HT1080 (cell line): ENCODE results near the gene HDGF. TPM values are rescaled to one million over a fixed set of nuclear protein-coding genes. Genes with fewer than 3 reads are reported as not detected.

Experiments used
- DNase-seq: peaks from one replicate; pipeline ENCODE4 v3.0.0-alpha.2; 2015; ENCODE audit warnings: low read depth
- polyA plus RNA-seq, 2 experiments: library from polyadenylated mRNA; depleted of rRNA; stranded (reverse); fragments of >200 nt; gene quantifications; 2 replicates each; pipeline ENCODE4 v1.2.3, GENCODE V29; 2015
- total RNA-seq: library from RNA; depleted of rRNA; stranded (reverse); fragments of >200 nt; shearing (Covaris generic); gene quantifications from 2 replicates; pipeline ENCODE4 v1.2.3, GENCODE V29; 2014; rRNA removed

The HDGF gene
- 522 and 576 TPM in 2 replicates for total RNA-seq
- 364 and 385 TPM in 2 replicates for polyA plus RNA-seq (2015; cell fraction: cytosol; rRNA removed)
- polyA plus RNA-seq (2015; cell fraction: nucleus; rRNA removed): 227 and 246 TPM in 2 replicates

GRCh38 chr1:156751451-156751756 is at the start of gene HDGF:
TSS of gene HDGF (minus strand) at chr1:156751675. CDS start at chr1:156751429, 246 bp downstream.
- DNase-seq: no peak

DNA sequence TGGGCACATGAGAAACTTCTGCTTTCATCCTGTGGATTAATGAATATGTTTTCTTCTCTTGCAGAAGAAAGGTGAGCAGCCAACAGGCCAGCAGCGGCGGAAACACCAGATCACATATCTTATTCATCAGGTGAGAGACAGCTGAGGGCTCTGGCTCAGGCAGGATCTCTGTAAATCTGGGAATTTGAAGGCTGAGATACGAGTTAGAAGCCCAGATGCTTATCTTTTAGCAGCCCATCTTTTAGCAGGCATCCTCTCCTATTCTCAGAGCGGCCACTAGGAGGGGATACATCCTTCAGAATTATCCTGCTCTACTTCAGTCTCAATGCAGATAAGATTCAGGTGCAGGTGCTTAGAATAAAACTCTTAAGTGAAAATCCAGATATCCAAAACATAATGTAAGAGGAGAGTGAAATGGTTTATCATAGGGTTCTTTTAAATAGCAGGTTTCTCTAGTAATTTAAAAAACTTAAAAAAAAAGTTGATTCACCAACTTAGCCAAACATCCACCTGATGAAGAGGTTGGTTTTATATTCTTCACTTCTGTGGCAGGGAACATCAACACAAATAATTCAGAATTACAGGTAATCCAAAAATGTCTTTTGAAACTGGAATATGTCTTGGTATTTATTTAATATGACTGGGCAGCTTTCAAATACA is 45.9 kb upstream of the HDGF start:
- DNase-seq: peak; percentile 55

GRCh38 chr1:156796340-156797097 is 45.0 kb upstream of the HDGF start:
- no peak for DNase-seq

GRCh38 chr1:156795787-156796186 is 44.3 kb upstream of the HDGF start:
- DNase-seq: no peak

- DNase-seq: no peak
Measured at GRCh38 chr1:156795374-156795733, 43.9 kb upstream of the HDGF start.

DNA sequence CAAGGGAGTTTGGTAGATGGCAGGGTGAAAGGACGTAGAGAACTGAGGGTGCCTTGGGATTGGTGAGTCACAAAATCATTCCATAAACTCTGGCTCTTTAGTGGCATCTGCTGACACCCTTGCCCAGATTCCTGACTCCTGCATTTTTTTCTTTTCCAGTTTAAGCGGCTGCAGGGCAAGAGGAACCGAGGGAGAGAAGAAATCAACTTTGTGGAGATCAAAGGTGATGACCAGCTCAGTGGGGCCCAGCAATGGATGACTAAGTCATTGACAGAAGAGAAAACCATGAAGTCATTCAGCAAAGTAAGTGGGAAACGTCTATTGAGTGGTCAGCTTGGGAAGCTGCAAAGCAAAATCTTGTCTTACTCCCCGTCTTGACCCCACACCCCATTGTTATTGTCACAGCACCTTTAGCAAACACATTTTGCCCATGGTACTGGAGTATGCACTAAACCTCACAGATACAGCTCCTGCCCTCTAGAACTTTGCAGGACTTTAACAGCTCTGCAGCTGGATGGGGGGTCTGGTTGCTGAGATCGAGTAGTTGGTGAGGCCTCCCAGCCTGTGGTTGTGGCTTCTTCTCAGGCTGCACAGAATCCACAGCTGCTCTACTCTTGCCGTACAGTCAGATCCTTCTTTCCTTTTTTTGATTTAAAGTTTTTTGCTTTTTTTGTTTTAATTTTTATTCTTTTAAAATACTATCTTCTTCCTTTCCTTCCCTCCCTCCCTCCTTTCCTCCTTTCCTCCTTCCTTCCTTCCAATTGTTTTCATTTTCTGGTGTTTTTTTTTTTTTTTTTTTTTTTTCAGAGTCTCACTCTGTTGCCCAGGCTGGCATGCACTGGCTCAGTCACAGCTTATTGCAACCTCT is 43.3 kb upstream of the HDGF start:
- peak; percentile 34 for DNase-seq

DNA sequence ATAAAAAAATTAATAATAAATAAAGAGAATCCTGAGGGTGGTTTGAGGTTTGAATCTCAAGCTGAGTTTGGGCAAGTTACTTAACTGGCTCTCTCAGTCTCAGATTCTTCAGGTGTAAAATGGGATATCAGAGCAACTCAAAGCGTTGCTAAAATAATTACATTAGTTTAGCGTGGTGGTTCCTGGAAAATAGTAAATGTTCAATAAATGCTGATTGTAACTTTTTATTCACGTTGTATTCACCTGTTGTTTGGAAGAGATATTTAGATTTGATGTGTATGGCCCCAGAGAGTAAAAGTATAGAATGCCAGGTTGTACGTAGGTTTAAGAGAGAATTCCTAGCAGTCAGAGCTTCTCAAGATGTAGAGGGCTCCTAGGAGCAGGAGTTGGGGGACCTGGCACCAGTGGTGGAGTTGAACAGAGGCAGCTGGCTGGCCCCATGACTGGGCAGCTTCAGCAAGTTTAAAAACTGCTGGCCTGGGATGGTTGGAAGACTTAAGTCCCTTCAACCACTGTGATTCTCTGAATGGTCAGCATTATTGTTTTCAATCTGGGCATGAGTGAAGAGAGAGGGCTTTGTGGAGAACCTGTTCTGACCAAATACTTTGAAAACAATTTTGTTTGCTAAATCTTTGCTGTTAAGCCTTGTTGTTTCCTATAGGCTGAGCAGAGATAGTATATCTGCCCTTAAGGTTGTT is 38.3 kb upstream of the HDGF start:
- DNase-seq: no peak

DNA sequence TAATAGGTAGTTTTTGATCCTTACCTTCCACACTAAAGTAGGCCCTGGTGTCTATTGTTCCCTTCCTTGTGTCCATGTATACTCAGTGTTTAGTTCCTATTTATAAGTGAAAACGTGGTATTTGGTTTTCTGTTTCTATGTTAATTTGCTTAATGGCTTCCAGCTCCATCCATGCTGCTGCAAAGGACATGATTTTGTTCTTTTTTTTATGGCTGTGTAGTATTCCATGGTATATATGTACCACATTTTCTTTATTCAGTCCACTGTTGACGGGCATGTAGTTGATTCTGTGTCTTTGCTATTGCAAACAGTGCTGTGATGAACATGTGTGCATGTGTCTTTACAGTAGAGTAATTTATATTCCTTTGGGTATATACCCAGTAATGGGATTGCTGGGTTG is 36.7 kb upstream of the HDGF start:
- DNase-seq: no peak

DNA sequence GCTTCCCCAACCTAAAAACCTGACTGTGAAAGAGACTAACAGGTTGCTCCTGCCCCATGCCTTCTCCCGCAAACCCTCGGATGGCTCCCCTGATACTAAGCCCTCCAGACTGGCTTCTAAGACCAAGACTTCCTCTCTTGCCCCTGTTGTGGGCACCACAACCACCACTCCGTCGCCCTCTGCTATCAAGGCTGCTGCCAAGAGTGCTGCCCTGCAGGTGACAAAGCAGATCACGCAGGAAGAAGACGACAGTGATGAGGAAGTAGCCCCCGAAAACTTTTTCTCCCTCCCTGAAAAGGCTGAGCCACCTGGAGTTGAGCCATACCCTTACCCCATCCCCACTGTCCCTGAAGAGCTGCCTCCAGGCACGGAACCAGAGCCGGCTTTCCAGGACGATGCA is 35.2 kb upstream of the HDGF start:
- DNase-seq: no peak

GRCh38 chr1:156785458-156785857 is 34.0 kb upstream of the HDGF start:
- DNase-seq: no peak

- DNase-seq: peak; percentile 14
Measured at GRCh38 chr1:156781585-156782186, 30.2 kb upstream of the HDGF start.

DNA sequence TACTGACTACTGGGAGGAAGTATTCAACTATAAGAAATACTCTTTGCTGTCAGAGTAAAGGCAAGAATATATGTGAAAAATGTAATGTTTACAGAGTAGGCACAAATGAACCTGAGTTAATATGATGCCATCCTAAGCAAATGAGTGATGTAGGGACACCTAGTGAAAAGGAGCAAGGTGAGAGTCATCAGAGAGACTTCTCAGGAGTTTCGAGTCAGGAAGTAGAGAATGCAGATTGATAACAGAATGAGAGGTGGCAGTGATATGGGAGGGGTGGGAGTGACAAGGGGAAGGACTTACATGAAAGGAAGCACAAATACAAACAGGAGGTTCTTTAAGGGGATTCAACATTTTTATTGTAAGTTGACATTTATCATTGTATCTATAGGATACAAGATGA is 26.1 kb upstream of the HDGF start:
- no peak for DNase-seq

DNA sequence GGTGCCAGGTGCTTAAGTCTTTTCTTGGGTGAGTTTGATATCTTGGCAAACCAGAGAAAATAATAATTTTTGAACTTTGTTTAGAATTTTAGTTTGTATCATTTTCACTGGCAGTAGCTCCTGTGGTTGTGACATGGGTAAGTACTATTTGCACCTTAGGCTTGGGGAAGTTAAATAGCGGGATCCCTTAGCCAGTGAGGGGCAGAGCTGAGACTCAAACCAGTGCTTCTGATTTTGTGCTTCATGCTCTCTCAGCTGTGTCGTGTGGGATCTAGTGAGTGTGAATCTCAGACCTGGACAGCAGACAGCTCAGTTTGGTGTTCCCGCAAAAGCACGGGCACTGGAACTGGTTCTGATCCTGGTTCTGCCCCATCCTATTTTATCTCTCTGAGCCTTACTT is 25.5 kb upstream of the HDGF start:
- no peak for DNase-seq

GRCh38 chr1:156775799-156776198 is 24.3 kb upstream of the HDGF start:
- peak; percentile 15 for DNase-seq

DNA sequence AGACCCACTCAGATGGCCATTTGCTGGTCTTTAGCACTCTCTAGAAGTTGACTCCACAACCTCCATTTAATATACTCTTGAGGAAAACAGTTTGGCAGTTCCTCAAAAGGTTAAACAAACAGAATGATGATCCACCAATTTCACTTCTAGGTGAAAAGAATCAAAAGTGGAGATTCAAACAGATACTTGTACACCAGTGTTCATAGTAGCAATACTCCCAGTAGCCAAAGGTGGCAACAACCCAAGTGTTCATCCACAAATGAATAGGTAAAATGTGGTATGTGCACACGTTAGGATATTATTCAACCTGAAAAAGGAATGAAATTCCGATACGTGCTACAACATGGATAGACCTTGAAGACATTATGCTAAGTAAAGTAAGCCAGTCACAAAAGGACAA is 22.1 kb upstream of the HDGF start:
- no peak for DNase-seq

- no peak for DNase-seq
Measured at GRCh38 chr1:156772728-156773497, 21.4 kb upstream of the HDGF start.

DNA sequence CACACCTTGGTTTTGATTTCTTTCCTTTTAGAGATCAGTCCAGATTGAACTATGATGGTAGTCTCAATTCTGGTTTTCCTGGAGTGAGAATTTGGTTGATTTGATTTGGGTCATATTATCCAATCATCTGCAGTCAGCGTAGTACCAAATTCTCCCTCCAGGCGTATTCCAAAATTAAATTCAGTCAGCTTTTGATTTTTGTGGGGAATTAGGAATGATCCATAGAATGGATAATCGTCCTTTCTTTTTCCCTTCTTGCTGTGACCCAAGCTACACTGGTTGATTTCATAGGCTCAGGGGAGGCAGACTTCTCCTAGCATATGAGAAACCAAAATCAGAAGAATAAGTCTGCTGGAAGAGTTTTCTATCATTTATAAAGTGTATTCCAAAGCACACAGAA is 20.7 kb upstream of the HDGF start:
- no peak for DNase-seq

GRCh38 chr1:156768610-156769295 is 17.3 kb upstream of the HDGF start:
- DNase-seq: no peak

DNA sequence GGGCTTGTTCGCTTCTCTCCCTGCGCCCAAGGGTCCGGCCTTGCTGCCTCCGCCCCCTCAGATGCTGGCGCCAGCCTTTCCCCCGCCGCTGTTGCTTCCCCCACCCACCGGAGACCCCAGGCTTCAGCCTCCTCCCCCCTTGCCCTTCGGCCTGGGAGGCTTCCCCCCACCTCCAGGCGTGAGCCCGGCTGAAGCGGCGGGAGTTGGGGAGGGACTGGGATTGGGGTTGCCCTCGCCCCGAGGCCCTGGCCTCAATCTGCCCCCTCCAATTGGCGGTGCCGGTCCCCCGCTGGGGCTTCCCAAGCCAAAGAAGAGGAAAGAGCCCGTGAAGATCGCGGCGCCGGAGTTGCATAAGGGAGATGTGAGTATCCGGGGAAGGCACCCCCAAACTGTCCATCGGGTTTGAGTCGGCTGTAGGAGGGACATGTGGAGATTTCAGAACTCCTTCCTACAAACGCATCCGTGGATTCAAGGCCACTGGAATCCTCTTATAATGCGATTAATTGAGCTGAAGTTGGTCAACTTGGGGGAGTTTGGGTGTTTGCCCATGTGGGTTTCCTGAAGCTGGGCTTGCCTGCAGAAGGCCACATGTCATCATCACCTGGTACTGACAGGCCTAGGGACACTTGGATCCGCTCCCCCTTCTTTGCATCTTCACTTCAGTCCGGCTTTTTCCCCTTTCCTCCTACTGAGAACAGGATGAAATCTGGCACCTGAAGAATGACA is 16.6 kb upstream of the HDGF start:
- peak; percentile 18 for DNase-seq
